GM18519 (cell line): ENCODE results near the gene GH1.
"Not testable (repeated sequence)": the region's sequence is repeated elsewhere in the genome, so short reads cannot be mapped to it uniquely, and the experiment has no call there.

ENCODE experiments used
- ATAC-seq: cut with Tn5 transposase; IDR thresholded peaks from one replicate; pipeline ENCODE4 v1.9.1; 2021; ENCODE audit warnings: mild to moderate bottlenecking, moderate library complexity; ENCODE audit not compliant: unreplicated experiment, low FRiP score

Gene GH1

DNA sequence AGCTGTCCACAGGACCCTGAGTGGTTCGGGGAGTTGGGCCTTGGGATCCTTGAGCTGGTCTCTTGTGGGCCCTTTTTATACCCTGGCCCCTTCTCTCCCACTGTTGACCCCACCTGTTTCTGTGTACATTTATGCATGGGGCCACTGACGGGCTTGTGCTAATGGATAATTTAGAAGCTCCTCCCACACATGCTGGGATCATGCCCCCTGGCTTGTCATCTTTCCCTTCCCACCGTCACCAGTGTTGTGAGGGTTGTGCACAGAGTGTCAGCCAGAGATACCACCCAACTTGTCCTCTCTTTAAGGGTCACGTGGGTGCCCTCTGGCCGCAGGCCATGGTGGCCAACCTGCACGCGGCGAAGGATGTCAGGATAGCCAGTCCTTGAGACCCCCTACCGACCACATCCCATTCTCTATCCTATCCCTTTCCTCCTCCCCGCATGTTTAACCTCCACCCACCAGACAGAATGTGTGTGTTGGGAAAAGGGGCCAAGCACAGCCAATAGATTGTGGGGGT is at the start of gene GH1:
TSS of gene GH1 (minus strand) at position 51 of the 517 bp plus-strand sequence. CDS start 63 bp downstream, outside the sequence.
- not testable (repeated sequence) for ATAC-seq

DNA sequence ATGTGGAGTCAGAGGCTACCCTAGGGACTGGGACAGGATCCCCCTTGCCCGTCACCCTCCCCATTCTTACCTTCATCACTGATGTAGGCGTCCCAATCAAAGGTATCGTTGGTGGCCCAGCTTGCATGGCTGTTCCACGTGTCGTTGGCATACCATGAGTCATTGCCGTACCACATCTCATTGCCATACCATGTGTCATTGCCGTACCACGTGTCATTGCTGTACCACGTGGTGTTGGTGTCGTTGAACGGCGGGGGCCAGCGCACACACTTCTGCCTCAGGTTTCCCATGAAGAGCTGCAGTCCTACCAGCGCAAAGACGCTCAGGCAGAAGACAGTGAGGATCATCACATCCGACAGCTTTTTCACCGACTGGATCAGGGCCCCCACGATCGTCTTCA is 49.3 kb upstream of the GH1 start:
- ATAC-seq: no peak

DNA sequence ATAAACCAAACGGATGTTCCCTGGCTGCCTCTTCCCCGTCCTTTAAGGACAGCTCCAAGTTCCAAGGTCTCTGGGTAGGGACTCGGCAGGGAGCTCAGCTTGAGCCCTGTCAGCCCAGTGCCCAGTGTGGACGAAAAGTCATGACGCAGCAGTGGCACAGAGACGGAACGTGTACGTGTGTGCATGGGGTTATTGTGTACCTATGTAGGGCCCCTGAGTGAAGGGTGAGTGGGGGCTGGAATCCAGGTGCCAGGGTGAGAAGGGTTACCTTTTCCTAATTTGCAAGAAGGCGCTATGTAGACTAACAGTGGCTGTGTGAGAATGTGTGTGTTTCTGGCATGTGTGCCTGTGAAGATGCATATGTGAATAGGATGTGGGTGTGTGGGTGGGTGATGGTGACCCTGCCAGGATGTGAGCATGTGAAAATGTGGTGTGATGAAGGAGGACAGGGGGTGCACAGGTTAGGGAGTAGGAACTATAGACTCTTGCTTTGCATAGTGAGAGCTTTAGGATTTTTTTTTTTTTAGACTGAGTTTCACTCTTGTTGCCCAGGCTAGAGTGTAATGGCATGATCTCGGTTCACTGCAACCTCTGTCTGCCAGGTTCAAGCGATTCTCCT is 48.1 kb upstream of the GH1 start:
- no peak for ATAC-seq

DNA sequence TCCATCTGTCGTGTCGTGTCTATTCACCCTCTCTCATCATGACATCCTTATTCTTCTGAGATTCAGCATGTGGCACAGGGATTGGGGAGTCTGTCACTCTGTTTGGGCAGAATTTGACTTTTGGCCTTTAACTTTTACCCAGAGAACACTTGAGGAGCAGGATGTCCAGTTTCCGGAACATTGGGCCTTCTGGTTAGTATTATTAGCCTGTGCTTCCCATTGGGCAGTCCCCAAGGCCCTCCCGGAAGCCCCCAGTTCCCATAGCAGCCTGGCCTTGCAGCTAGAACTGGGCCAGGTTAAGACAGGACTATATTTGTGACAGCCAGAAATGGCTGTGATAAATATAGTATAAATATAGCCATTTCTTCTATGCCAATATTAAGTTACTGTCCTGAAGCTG is 44.5 kb upstream of the GH1 start:
- no peak for ATAC-seq

DNA sequence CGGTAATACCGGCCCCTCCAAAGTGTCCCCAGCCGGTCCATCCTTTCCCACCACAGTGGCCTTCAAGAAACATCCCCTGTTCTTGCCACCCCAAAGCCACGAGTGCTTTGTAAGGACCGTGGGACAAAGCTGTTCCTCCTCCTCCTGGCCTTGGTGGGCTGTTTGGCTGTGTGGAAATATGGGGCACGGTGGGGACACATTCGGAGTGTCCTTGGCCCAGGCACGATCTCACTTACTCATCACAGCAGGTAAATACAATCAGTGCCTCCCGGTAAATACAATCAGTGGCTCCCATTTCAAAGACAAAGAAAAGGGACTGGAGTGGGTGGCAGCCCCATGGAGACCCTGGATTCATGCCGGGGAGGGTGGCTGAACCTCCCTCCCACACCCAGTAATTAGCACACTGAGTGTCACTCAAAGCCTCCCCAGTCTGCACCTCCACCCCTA is 43.7 kb upstream of the GH1 start:
- ATAC-seq: no peak

DNA sequence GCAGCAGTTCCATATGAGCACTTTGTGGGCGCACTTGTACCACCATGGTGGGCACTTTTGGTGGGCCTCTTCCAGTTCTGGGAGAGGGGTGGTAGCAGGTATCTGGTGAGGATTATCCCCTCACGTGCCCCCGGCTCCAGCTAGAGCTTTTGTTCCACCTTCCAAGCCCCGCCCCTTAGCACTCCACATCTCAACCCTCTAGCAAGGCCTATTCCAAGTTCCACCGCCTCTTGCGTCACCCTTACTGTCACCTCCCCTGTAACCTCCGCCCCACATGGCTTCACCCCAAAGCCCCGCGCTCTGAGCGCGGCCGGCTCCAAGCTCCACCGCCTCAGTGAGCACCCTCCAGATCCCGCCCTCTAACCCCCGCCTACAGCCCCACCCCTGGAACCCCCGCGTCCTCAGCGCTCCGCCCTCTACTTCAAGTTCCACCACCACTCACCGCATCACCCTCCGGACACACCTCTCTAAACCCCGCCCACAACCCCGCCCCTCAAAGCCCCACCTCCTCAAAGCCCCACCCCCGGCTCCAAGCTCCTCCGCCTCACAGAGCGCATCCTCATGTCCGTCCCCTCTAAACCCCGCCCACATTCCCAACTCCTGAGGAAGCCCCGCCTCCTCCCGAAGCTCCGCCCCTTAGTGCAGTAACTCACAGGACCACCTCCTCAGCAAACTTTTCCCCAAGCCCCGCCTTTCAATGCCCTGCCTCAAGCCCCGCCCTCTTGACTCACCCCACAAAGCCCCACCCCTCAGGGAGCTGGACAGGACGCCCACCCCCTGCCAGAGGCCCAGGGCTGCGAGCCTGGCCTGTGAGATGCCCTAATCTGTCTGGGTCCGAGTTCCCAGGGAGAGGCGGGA is 42.9 kb upstream of the GH1 start:
- no peak for ATAC-seq

DNA sequence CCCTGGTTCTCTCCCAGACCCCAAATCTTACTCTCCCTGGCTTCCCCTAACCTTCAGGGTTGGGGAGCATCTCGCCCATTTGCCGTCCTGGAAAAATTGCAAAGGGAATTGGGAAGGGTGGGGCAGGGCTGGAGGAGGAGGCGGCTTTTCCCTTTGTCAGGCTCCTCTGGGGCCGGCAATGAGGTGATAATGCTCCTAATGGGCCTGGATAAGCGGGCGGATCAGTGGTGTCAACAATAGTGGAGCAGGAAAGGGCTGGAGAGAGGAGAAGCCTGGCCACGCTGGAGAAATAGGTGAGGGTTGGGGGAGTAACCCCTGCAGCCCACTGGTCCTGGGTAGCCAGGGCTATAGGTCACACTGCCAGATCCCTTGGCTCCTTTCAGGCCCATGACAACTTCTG is 41.8 kb upstream of the GH1 start:
- no peak for ATAC-seq

DNA sequence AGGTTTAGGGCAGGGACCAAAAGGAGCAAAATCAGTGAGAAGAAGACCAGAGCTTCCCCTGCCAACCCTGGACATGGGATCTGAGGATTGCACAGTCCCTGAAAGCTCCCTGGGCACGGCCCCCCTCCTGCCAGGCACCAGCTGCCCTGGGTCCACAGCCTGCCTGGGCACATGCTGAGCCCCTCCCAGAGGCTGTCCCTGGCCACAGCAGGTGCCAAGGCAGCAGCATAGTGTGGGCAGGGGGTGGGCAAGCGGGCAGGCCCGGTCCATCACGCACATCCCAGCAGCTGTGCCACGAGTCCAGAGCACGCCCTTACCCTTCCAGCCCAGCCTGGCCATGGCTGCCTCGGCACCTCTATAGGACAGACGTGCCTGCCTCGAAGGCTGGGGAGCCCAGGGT is 41.4 kb upstream of the GH1 start:
- no peak for ATAC-seq

DNA sequence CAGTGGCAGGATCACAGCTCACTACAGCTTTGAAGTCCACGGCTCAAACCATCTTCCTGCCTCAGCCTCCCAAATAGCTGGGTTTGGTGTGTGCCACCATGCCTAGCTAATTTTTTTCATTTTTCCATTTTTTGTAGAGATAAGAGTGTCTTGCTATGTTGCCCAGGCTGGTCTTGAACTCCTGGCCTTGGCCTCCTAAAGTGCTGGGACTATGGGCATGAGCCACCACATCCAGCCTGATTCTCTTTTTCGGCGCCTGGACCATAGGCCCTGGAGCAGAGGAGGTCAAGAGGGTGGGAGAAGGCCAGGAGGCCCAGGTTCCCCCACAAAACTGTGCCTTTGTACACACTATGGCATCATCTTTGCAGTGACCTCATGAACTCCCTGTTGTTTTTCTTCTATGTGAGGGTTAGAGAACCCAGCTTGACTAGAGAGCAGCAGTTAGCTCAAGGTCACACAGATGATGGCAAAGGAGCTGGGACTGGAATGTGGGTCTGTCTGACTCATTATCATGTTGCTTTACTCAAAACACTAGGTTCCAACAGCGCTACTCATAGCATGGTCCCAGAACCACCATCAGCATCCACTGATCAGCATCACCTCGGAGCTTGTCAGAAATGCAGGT is 37.8 kb upstream of the GH1 start:
- ATAC-seq: no peak

DNA sequence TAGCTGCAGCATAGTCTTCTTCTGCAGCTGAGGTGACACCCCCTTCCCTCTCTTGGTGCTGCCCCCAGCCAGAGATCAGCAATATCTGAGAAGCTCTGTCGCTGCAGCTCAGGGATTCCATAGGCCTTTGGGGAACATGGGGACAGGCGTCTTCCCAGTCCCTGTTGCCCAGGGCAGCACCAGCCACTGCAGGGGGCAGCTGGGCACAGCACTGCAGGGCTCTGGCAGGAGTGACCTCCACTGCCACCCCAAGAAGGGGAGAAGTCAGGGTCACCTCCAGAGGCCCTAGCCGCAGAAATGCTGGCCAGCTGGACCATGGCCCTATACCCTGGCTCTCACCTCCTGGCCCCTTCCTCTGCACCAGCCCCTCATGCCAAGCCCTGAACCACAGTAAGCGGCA is 37.2 kb upstream of the GH1 start:
- ATAC-seq: no peak

DNA sequence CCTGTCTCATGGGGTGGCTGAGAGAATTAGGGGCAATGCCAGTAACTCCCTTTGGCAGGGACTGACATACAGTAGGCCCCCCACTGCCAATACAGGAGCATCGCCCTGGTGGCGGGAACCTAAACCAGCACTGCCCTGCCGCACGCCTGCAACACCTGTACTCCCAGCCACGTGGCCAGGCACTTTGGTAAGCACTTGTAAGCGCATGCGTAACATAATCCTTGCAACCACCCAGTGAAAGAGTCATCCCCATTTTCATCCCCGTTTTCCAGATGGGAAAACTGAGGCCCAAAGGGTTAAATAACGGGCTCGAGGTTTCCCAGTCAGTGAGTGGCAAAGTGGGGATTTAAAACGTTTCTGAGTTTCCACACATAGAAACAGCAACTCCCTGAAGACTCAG is 36.6 kb upstream of the GH1 start:
- ATAC-seq: no peak

DNA sequence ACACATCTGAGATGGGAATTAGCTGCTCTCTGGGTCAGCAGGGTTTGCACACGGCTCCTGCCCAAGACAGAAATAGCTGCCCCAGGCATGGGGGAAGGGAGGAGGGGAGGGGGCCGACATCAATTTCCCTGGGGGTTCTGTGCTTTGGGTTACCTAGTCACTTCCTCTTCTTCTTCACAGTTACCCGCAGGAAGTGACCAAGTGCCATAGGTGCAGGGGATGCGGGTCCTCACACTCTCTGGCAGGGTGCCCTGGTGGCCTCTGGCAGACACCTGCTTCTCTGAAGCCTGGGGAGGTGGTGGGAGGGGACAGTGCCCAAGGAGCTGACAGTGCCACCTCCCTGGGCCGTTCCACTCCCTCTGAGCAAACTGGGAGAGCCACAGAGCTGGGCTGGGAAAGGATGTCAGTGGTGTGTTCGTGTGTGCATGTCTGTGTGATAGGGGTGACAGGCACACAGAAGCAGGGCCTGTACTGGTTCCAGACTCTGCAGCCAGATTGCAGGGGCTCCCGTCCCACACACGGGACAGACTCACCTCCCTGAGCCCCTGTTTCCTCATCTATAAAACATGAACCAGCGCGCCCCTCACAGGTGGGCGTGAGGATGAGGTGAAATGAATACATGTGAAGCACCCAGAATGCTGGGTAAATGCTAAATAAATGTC is 35.9 kb upstream of the GH1 start:
- no peak for ATAC-seq

DNA sequence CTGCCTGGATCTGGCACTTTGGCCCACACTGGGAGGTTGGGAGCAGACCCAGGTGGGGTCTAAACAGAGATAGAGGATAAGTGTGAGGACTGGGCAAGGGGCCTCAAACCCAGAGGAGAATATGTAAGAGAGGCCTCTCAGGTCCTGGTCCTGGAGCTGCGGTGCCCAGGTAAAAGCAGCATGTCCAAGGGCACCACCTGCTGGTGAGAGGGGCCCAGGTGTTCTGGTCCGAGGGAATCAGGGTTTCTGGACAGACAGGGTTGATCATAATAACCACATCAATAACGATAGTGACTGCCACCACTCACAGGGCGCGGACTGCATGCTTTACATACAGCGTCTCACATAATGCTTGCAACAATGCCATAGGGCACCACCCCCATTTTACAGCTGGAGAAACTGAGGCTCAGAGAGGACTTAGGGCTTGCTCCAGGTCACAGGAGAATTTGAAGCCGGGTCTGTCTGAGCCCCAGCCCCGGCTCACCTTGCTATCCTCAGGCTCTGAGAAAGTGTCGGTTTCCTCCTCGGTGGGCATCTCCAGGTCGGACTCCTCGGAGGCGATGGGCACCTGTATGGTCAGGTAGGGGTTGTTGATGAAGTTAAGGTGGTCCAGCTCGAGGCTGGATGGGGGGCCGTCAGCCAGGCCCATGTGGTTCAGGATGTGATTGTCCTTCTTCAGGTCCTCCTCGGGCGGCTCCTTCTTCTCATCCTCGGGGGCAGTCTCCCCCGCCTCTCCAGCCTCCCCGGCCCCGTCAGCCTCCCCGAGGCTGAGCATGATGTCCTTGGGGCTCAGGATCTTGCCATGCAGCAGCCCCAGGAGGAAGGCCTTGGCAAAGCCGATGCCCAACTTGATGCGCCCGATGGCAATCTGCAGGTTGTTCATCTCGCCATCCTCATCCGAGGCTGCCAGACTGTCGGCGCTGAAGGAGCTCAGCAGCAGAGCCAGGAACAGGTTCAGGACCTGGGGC is 32.6 kb upstream of the GH1 start:
- ATAC-seq: no peak

DNA sequence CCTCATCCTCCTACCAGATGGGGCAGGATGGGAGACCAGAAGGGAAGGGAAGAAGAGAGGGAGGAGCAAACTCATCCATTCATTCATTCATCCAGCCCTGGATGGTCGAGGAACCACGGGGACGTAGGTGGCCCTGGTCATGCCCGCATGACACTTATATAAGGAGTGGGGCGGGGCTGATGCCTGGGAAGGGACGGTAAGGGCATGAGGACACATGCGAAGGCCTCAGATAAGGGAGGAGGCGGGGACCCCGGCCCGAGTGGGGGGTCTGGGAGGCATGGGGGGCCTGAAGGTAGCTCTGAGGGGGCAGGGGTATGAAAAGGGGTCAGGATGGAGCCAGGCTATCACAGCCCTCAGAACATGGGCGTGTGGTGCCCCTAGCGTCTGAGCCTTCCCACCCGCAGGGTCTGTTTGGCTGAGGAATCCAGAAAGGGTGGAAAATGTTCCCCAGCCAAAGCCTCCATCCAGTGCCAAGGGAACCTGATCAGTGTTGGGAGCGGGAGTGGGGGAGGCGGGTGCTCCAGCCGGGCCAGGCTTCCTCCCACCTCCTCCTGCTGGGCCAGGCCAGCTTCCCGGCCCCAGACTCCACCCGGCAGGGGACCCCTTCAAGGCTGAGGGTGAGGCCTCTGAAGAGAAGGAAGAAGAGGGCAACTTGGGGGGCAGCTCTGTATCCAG is 31.1 kb upstream of the GH1 start:
- no peak for ATAC-seq

DNA sequence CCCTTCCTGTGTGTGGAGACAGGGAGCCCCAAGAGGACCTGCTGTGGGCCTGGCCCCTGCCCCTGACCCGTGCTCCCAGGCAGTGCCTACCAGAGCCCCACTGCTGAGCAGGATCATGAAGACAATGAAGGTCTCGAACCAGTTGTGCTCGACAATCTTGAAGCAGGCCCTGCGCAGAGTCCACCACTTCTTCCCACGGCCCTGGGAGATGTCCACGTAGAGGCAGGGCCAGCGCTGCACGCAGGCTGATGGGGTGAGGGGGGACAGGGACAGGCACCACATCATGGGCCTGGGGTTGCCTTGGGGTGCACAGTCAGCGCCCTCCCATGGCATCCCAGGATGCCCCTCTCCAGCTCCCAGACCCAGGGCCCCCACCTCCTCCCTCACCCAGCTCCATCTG is 29.9 kb upstream of the GH1 start:
- no peak for ATAC-seq

DNA sequence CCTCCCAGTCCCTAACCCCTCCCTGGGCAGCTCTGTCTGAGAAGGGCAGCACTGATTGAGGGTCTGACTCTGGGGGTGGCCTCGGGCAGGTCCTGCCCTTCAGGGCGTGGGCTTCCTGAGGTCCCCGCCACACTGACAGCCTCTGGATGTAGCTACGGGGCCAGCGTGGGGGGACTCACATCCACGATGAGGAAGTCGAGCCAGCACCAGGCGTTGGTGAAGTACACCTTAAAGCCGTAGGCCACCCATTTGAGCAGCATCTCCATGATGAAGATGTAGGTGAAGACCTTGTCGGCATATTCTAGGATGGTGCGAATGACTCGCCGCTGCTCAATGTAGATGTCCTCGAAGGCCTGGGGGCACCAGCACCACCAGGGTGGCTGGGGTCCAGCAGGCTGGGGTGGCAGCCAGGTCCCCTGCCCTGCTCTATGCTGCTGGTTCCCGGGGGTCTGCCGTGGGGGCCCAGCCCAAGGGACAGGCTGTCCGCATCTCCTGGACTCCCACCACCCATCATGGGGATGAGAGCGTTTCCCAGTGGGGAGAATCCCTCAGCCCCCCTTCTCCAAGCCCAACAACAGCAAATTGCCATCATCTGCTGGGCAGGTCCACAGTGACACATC is 29.2 kb upstream of the GH1 start:
- no peak for ATAC-seq

DNA sequence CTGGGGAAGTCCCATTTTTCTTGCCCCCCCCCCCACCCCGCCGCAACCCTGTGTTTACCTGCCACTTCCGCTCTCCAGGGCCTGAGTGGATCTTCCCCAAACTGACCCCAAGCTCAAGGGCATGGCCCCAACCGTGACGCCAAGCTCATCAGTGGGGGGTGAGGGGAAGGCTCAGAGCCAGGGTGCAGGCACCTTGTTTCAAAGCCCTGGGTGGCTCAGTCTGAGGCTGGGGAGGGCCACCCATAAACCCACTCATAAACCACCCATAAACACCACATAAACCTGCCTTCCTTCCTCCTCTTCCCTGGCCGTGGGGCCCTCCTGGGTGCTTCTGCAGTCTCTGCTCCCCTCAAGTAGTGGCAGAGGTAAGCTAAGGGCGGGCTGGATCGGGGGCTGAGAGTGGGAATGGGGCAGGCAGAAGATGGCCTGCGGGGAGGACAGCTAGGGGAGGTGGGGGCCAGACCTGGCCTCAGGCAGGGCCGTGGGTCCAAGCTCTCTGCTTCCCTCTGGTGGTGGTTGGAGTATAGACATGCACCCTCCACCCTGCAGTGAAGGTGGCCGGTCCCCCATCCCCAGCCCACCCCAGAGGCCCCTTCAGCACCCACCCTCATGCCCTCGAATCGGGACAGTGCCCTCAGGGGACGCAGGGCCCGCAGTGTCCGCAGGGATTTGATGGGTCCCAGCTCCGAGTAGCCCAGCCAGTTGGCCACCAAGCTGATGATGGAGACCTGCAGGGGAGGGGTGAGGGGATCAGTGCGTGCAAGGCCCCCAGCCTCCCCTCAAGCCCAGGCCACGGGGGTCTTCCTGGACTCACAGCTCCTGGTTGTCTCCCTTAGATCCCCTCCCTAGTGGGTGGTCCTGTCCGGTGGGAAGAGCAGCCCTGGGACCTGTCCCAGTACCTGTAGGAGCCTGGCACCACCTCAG is 28.1 kb upstream of the GH1 start:
- ATAC-seq: no peak
